ENCODE measurements around the gene PHACTR2. TPM values are rescaled to one million over a fixed set of nuclear protein-coding genes. Genes with fewer than 3 reads are reported as not detected.
A peak's percentile ranks its signal among the peaks of the same experiment; 100 is the strongest.

PHACTR2 gene
- total RNA-seq, 4 donors from 2014 or later, result 76.2 to 110 (median 98.2) TPM

- WGBS, 2 donors, result 96 to 99% methylated on average over 6 of the region's 6 CpGs
- Histone ChIP-seq H3K27me3 (no peaks in the 10 kb centered on the region), H3K36me3 (no peaks in the 10 kb centered on the region), H3K4me3 (no peak overlapping the region), H3K9me3 (peaks cover 0 to 19% (median 0%) of the 10 kb centered on the region in 4 donors), H3K27ac (no peak overlapping the region), H3K4me1 (peaks cover 0 to 34% (median 3%) of the 10 kb centered on the region in 4 donors)
- no peak for DNase-seq (ENCODE audit: low spot score in 2 of 2)
- TF ChIP-seq CTCF (IDR thresholded peaks at IDR 0.05) (no peak), EP300 (IDR thresholded peaks at IDR 0.05) (no peak), POLR2A (IDR thresholded peaks at IDR 0.05) (no peak)
Measured at GRCh38 chr6:143685653-143686052, 7.9 kb downstream of the PHACTR2 start.

- peaks cover 0 to 11% (median 0%) of the 10 kb centered on the region in 4 donors for H3K9me3 ChIP-seq
- WGBS, 2 donors, result 41 to 48% methylated on average over 1 of the region's 1 CpG
- no peak overlapping the region for H3K4me3 ChIP-seq
- TF ChIP-seq EP300 (IDR thresholded peaks at IDR 0.05), result no peak
- no peak for TF ChIP-seq POLR2A (IDR thresholded peaks at IDR 0.05)
- TF ChIP-seq CTCF (IDR thresholded peaks at IDR 0.05), result no peak
- no peak for DNase-seq (ENCODE audit: low spot score in 2 of 2)
- no peaks in the 10 kb centered on the region for H3K27me3 ChIP-seq
- H3K27ac ChIP-seq, result peak overlapping the region in 3 of 4 donors; percentile 38 to 74 (median 72)
- no peaks in the 10 kb centered on the region for H3K36me3 ChIP-seq
- peaks cover 0 to 53% (median 12%) of the 10 kb centered on the region in 4 donors for H3K4me1 ChIP-seq
Measured at GRCh38 chr6:143687591-143687990, 9.8 kb downstream of the PHACTR2 start.

- TF ChIP-seq POLR2A (IDR thresholded peaks at IDR 0.05) (no peak), EP300 (IDR thresholded peaks at IDR 0.05) (no peak), CTCF (IDR thresholded peaks at IDR 0.05) (no peak)
- peak overlapping the region in 1 of 4 donors; percentile 74 for H3K27ac ChIP-seq
- H3K4me1 ChIP-seq, result peaks cover 0 to 58% (median 12%) of the 10 kb centered on the region in 4 donors
- no peaks in the 10 kb centered on the region for H3K36me3 ChIP-seq
- no peaks in the 10 kb centered on the region for H3K27me3 ChIP-seq
- 73 to 79% methylated on average over 4 of the region's 4 CpGs for WGBS, 2 donors
- no peak overlapping the region for H3K4me3 ChIP-seq
- peaks cover 0 to under 1% (median 0%) of the 10 kb centered on the region in 4 donors for H3K9me3 ChIP-seq
- no peak for DNase-seq (ENCODE audit: low spot score in 2 of 2)
Measured at GRCh38 chr6:143688681-143689080, 10.9 kb downstream of the PHACTR2 start.

GRCh38 chr6:143689852-143690251 is 12.1 kb downstream of the PHACTR2 start:
- H3K36me3 ChIP-seq, result no peaks in the 10 kb centered on the region
- no peaks in the 10 kb centered on the region for H3K27me3 ChIP-seq
- H3K4me1 ChIP-seq, result peaks cover 0 to 63% (median 12%) of the 10 kb centered on the region in 4 donors
- no peak for TF ChIP-seq POLR2A (IDR thresholded peaks at IDR 0.05)
- no peak for TF ChIP-seq EP300 (IDR thresholded peaks at IDR 0.05)
- no peak for TF ChIP-seq CTCF (IDR thresholded peaks at IDR 0.05)
- 83 to 84% methylated on average over 9 of the region's 9 CpGs for WGBS, 2 donors
- DNase-seq (ENCODE audit: low spot score in 2 of 2), result no peak
- H3K4me3 ChIP-seq, result no peak overlapping the region
- H3K27ac ChIP-seq, result peak overlapping the region in 1 of 4 donors; percentile 3
- H3K9me3 ChIP-seq, result no peaks in the 10 kb centered on the region

- no peak for TF ChIP-seq POLR2A (IDR thresholded peaks at IDR 0.05)
- no peak for TF ChIP-seq EP300 (IDR thresholded peaks at IDR 0.05)
- Histone ChIP-seq H3K9me3 (no peaks in the 10 kb centered on the region), H3K4me1 (peaks cover 0 to 76% (median 21%) of the 10 kb centered on the region in 4 donors), H3K4me3 (no peak overlapping the region), H3K27me3 (no peaks in the 10 kb centered on the region), H3K36me3 (no peaks in the 10 kb centered on the region), H3K27ac (peak overlapping the region in 1 of 4 donors; percentile 59)
- DNase-seq (ENCODE audit: low spot score in 2 of 2), result no peak
- 26 to 33% methylated on average over 1 of the region's 1 CpG for WGBS, 2 donors
Measured at GRCh38 chr6:143691155-143691554, 13.4 kb downstream of the PHACTR2 start.

Measured in tibial nerve (tissue), 4 donors.